GOT3 (cell line): ENCODE measurements around the gene CLEC9A.
"Not testable (repeated sequence)": the region's sequence is repeated elsewhere in the genome, so short reads cannot be mapped to it uniquely, and the experiment has no call there.

Experiments
- DNase-seq: peaks from one replicate; lab custom pipeline; 2025; ENCODE audit warnings: mixed read lengths; lab: John Stamatoyannopoulos, UW

CLEC9A gene

GRCh38 chr12:10030446-10030845, at the start of gene CLEC9A:
Gene CLEC9A, plus strand, starts transcription at chr12:10030682. Its CDS starts 22,006 bp downstream, at chr12:10052688.
- no peak for DNase-seq

GRCh38 chr12:9991876-9992275, 38.6 kb upstream of the CLEC9A start:
- DNase-seq, result no peak

GRCh38 chr12:9992296-9992695, 38.2 kb upstream of the CLEC9A start:
- no peak for DNase-seq

- DNase-seq, result no peak
Measured at GRCh38 chr12:9999016-9999415, 31.5 kb upstream of the CLEC9A start, which contains the start of gene CLEC1B. Gene CLEC1B, minus strand, starts transcription at chr12:9999121. Its CDS starts 21 bp downstream, at chr12:9999100.

GRCh38 chr12:10001171-10001776, 29.2 kb upstream of the CLEC9A start:
- DNase-seq, result no peak

GRCh38 chr12:10012630-10013330, 17.7 kb upstream of the CLEC9A start:
- no peak for DNase-seq

- DNase-seq, result no peak
Measured at GRCh38 chr12:10015450-10015849, 15.0 kb upstream of the CLEC9A start.

GRCh38 chr12:10016881-10017280, 13.6 kb upstream of the CLEC9A start:
- DNase-seq, result no peak

GRCh38 chr12:10018386-10018785, 12.1 kb upstream of the CLEC9A start:
- DNase-seq, result no peak

- no peak for DNase-seq
Measured at GRCh38 chr12:10021342-10021741, 9.1 kb upstream of the CLEC9A start.

GRCh38 chr12:10025236-10025635, 5.2 kb upstream of the CLEC9A start:
- no peak for DNase-seq

- DNase-seq, result not testable (repeated sequence)
Measured at GRCh38 chr12:10026666-10027065, 3.8 kb upstream of the CLEC9A start.

GRCh38 chr12:10027311-10027710, 3.2 kb upstream of the CLEC9A start:
- no peak for DNase-seq

- DNase-seq, result no peak
Measured at GRCh38 chr12:10027721-10028120, 2.8 kb upstream of the CLEC9A start.

- no peak for DNase-seq
Measured at GRCh38 chr12:10031321-10031720, 839 bp downstream of the CLEC9A start.

- DNase-seq, result no peak
Measured at GRCh38 chr12:10031771-10032175, 1.3 kb downstream of the CLEC9A start.

- no peak for DNase-seq
Measured at GRCh38 chr12:10033783-10034545, 3.5 kb downstream of the CLEC9A start.

GRCh38 chr12:10042167-10042566, 11.7 kb downstream of the CLEC9A start:
- no peak for DNase-seq

- DNase-seq, result no peak
Measured at GRCh38 chr12:10048526-10048925, 18.0 kb downstream of the CLEC9A start.

- no peak for DNase-seq
Measured at GRCh38 chr12:10052193-10052913, 21.9 kb downstream of the CLEC9A start.

GRCh38 chr12:10058387-10058786, 27.9 kb downstream of the CLEC9A start:
- no peak for DNase-seq

GRCh38 chr12:10065241-10065640, 34.8 kb downstream of the CLEC9A start:
- no peak for DNase-seq
